ENCODE measurements around the gene PKP2.

DNA sequence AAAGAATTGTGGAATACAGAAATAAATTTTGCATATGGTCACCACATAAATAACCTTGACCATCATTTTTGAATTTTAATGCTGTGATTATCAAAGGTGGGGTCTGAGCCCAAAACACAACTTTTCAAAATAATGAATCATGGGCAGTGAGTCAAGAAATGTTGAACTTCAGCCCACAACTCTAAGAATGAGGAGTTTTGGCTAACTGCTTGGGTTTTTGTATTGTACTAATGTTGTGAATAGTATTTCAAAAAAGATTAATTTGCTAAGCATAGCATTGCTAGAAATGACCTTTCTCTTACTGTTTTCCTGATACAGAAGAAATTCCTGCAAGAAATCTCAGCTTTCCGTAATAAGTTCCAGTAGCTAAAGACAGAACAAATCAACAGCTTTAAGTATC lies 116.5 kb downstream of the PKP2 start:
- TF ChIP-seq, protein P1, sequence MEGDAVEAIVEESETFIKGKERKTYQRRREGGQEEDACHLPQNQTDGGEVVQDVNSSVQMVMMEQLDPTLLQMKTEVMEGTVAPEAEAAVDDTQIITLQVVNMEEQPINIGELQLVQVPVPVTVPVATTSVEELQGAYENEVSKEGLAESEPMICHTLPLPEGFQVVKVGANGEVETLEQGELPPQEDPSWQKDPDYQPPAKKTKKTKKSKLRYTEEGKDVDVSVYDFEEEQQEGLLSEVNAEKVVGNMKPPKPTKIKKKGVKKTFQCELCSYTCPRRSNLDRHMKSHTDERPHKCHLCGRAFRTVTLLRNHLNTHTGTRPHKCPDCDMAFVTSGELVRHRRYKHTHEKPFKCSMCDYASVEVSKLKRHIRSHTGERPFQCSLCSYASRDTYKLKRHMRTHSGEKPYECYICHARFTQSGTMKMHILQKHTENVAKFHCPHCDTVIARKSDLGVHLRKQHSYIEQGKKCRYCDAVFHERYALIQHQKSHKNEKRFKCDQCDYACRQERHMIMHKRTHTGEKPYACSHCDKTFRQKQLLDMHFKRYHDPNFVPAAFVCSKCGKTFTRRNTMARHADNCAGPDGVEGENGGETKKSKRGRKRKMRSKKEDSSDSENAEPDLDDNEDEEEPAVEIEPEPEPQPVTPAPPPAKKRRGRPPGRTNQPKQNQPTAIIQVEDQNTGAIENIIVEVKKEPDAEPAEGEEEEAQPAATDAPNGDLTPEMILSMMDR (conservative IDR thresholded peaks at IDR 0.05 in 1 of 2, IDR thresholded peaks at IDR 0.05 in 1 of 2; ENCODE audit: low read depth in 1 of 2, low read length in 2 of 2) = no peak
- TF ChIP-seq EZH2 (IDR thresholded peaks at IDR 0.05; ENCODE audit: low read length, missing control alignments) = no peak

Data from fibroblast of lung (primary cell).